ENCODE measurements around the gene DEDD.

DEDD gene

GRCh38 chr1:161071886-161072371 is 60.5 kb downstream of the DEDD start:
- DNase-seq, result peak; percentile 28

Measured in effector CD4-positive, alpha-beta T cell (primary cell).